Activated T-helper 1 cell treated with anti-CD3 and anti-CD28 coated beads, Interleukin-12 subunit alpha, Interleukin-12 subunit beta, Interleukin-2, Interleukin-4 antibody, amounts not matched to agents 30 ng/mL and 10 ng/mL and 1 ng/mL, durations not matched to agents 14 hours and 24 hours and 36 hours (primary cell): ENCODE measurements around the gene RAD51AP2. TPM values are rescaled to one million over a fixed set of nuclear protein-coding genes. Genes with fewer than 3 reads are reported as not detected.

Source experiments
- DNase-seq: peaks from one replicate; pipeline ENCODE4 v3.0.0; 2021; ENCODE audit warnings: low spot score
- H3K27ac Mint-ChIP-seq: one replicate; pipeline ENCODE4 v1.8.0; 2021; ENCODE audit warnings: mild to moderate bottlenecking, mixed read lengths
- H3K27me3 Mint-ChIP-seq: one replicate; pipeline ENCODE4 v1.8.0; 2022; ENCODE audit warnings: mild to moderate bottlenecking, moderate library complexity, mixed read lengths; ENCODE audit not compliant: insufficient read depth
- H3K36me3 Mint-ChIP-seq: one replicate; pipeline ENCODE4 v1.8.0; 2021; ENCODE audit warnings: low read depth, mixed read lengths
- H3K4me1 Mint-ChIP-seq: one replicate; pipeline ENCODE4 v1.8.0; 2021; ENCODE audit warnings: low read depth, mixed read lengths
- H3K4me3 Mint-ChIP-seq: one replicate; pipeline ENCODE4 v1.8.0; 2021; ENCODE audit warnings: mild to moderate bottlenecking, moderate library complexity, mixed read lengths
- H3K9me3 Mint-ChIP-seq: one replicate; pipeline ENCODE4 v1.8.0; 2021; ENCODE audit warnings: mixed read lengths
- intact Hi-C: fragments of 100-400 bp; cut with micrococcal nuclease; formaldehyde crosslinking; loops from one replicate; pipeline ENCODE4 v1.15.1; 2024
- total RNA-seq: library from RNA; stranded (reverse); gene quantifications from 2 replicates; pipeline ENCODE4 v1.2.3, GENCODE V29; 2022

RAD51AP2 gene
- total RNA-seq, 1 donor from 2014 or later = not detected

- DNase-seq = no peak
- Mint-ChIP-seq H3K27ac (no peak overlapping the region), H3K4me3 (no peak overlapping the region), H3K9me3 (no peaks in the 10 kb centered on the region), H3K36me3 (peaks cover 2% of the 10 kb centered on the region), H3K27me3 (peaks cover 46% of the 10 kb centered on the region), H3K4me1 (peaks cover 5% of the 10 kb centered on the region)
- intact Hi-C loops = no loop called here
These were observed 24.2 kb upstream of the RAD51AP2 start for GRCh38 chr2:17542471-17542870.

DNA sequence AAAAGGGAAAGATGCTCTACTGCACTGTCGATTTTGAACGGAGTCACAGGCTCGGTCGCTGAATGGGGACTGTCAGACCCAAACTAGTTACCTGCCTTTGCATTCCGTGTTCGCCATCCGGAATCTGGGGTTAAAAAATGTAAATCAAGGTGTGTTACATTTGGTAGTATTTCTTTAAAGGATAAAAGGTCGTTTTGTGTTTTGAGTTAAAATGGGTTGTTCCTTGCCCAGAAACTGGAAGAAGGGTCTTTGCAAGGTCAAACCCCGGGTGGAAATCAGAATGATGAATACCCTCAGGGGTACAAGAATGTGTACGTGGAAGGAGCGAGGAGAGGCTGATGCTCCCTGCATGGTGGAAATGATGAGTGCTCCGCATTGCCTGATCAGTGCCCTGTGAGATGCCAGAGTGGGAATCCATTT is 23.3 kb upstream of the RAD51AP2 start:
- Mint-ChIP-seq H3K36me3 (peaks cover 2% of the 10 kb centered on the region), H3K27ac (no peak overlapping the region), H3K4me3 (no peak overlapping the region), H3K4me1 (peaks cover 5% of the 10 kb centered on the region), H3K27me3 (peaks cover 51% of the 10 kb centered on the region), H3K9me3 (no peaks in the 10 kb centered on the region)
- DNase-seq = no peak
- intact Hi-C loops = no loop called here

- Mint-ChIP-seq H3K27ac (no peak overlapping the region), H3K4me3 (no peak overlapping the region)
These were observed 22.7 kb upstream of the RAD51AP2 start for GRCh38 chr2:17540813-17541530.

DNA sequence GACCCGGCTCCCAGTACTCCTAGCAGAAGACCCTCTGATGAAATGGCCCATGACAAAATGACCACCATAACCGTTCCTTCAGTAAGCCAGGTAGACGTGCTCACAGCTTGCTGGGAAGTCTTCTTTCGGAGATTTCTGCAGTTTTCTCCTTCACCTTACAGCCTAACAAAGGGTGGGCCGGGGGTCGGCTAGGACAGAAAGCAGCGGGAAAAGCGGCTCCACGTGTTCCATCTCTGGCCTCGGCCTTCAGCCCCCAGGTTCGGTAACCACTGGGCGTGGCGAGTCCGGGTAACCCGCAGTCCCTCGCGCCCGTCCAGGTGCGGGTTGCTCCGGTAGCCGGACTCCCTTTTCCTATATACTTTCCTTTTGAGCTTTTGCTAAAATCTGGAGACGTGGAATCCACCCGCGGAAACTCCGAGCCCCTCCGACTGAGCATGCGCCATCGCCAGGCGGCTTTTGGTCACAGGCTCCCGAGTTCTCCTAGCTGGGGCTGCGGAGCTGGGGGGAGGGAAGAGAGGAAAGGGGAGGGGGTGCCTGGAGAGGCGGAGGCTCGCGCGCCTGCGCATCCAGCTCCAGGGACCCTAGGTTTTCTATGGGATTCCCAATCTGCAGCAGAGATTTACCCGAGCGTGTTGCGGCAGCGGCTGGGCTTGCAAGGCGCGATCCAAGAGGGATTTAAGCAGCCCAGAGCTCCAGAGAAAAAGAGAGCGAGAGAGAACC is 22.0 kb upstream of the RAD51AP2 start, which contains the start of gene VSNL1:
VSNL1 (plus strand) TSS at position 604 of the 720 bp plus-strand sequence. CDS start 51,379 bp downstream, outside the sequence.
- peaks cover 57% of the 10 kb centered on the region for H3K27me3 Mint-ChIP-seq
- no peak within 1 kb of the TSS for H3K27ac Mint-ChIP-seq
- H3K4me1 Mint-ChIP-seq = peaks cover 5% of the 10 kb centered on the region
- no peak for DNase-seq
- no peaks in the 10 kb centered on the region for H3K9me3 Mint-ChIP-seq
- no peak within 1 kb of the TSS for H3K4me3 Mint-ChIP-seq
- H3K36me3 Mint-ChIP-seq = peaks cover 2% of the 10 kb centered on the region
- intact Hi-C loops = no loop called here

More at GRCh38 chr2:17540813-17541530, 22.7 kb upstream of the RAD51AP2 start:
- H3K36me3 Mint-ChIP-seq = peaks cover 2% of the 10 kb centered on the region
- no peak for DNase-seq
- H3K27me3 Mint-ChIP-seq = peaks cover 54% of the 10 kb centered on the region
- H3K9me3 Mint-ChIP-seq = no peaks in the 10 kb centered on the region
- peaks cover 5% of the 10 kb centered on the region for H3K4me1 Mint-ChIP-seq
- intact Hi-C loops = no loop called here

- Mint-ChIP-seq H3K27me3 (peaks cover 57% of the 10 kb centered on the region), H3K27ac (no peak overlapping the region), H3K4me1 (peaks cover 5% of the 10 kb centered on the region), H3K36me3 (peaks cover 2% of the 10 kb centered on the region), H3K9me3 (no peaks in the 10 kb centered on the region), H3K4me3 (no peak overlapping the region)
- DNase-seq = no peak
- intact Hi-C loops = loop anchor here (5.0 kb wide), 1 partner anchor 1813 kb away; no protein-coding TSS in a partner anchor
These were observed 21.4 kb upstream of the RAD51AP2 start for GRCh38 chr2:17539611-17540092.

- Mint-ChIP-seq H3K27me3 (peaks cover 54% of the 10 kb centered on the region), H3K4me3 (no peak overlapping the region), H3K27ac (no peak overlapping the region), H3K36me3 (peaks cover 2% of the 10 kb centered on the region), H3K4me1 (peaks cover 5% of the 10 kb centered on the region), H3K9me3 (no peaks in the 10 kb centered on the region)
- no peak for DNase-seq
- intact Hi-C loops = loop anchor here (5.0 kb wide), 1 partner anchor 1813 kb away; no protein-coding TSS in a partner anchor
These were observed 20.8 kb upstream of the RAD51AP2 start for GRCh38 chr2:17538844-17539554.

DNA sequence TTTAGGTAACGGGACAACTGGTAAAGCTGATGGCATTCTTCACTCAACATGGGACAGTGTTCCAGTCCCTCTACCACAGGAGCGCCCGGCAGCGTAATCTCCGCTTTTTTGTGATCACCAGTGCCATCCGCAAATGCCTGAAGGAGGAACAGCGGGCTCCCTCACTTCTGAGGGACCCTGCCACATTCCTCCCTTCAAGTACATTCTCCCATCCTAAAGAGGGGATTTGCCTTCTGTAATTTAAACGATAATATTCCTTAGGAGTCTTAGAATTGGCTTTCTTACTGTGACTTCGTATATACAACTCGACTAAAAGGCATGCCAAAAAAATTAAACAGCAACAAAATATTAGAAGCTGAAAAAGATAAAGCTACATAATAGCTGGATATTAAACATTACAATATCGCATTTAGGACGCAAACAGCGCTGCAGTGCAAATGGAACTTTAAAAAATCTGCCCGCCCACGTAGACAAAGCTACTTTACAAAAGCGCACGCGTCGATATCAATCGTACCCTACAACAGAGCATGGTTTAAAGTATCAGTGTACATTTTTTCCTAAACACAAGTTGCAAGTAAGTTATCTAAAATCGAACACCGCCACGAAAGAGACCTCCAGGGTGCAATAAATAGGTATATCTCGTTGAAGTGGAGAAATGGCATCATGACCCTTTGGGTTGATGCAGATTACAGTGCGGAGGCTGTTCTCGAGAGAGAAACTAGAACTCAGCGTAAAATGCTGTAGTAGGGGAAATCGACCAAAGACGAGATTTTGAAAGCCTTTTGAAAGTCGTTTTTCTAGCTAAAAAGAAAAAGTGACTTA is 20.0 kb upstream of the RAD51AP2 start:
- peaks cover 5% of the 10 kb centered on the region for H3K4me1 Mint-ChIP-seq
- intact Hi-C loops = loop anchor here (5.0 kb wide), 1 partner anchor 1814 kb away; no protein-coding TSS in a partner anchor
- no peak overlapping the region for H3K27ac Mint-ChIP-seq
- H3K4me3 Mint-ChIP-seq = no peak overlapping the region
- H3K27me3 Mint-ChIP-seq = peaks cover 53% of the 10 kb centered on the region
- H3K36me3 Mint-ChIP-seq = peaks cover 2% of the 10 kb centered on the region
- no peaks in the 10 kb centered on the region for H3K9me3 Mint-ChIP-seq
- no peak for DNase-seq

DNA sequence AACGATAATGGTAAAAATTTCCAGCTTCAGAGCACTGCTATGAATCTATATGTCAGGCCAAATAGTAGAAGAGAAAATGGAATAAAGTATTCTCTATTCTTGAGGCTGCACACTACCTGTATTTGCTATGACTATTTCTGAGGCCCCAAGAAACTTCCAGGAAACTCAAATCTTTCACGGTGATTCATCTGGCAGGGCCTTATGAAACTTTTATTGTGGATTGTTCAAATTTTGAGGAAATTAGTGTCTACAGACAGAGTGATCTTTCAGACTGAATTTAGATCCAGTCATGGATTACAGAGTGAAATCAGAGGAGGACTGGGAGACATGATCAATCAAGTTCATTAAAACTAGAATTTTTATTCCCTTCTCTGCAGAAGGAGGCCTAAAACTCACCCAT is 18.2 kb upstream of the RAD51AP2 start:
- H3K36me3 Mint-ChIP-seq = peaks cover 2% of the 10 kb centered on the region
- DNase-seq = no peak
- no peak overlapping the region for H3K4me3 Mint-ChIP-seq
- no peak overlapping the region for H3K27ac Mint-ChIP-seq
- H3K27me3 Mint-ChIP-seq = peaks cover 41% of the 10 kb centered on the region
- H3K9me3 Mint-ChIP-seq = no peaks in the 10 kb centered on the region
- intact Hi-C loops = loop anchor here (5.0 kb wide), 1 partner anchor 1816 kb away; no protein-coding TSS in a partner anchor
- H3K4me1 Mint-ChIP-seq = peaks cover 5% of the 10 kb centered on the region

GRCh38 chr2:17533546-17533945 is 15.3 kb upstream of the RAD51AP2 start:
- Mint-ChIP-seq H3K4me1 (peaks cover 4% of the 10 kb centered on the region), H3K9me3 (no peaks in the 10 kb centered on the region), H3K36me3 (no peaks in the 10 kb centered on the region), H3K4me3 (no peak overlapping the region), H3K27me3 (peaks cover 20% of the 10 kb centered on the region), H3K27ac (no peak overlapping the region)
- intact Hi-C loops = no loop called here
- DNase-seq = no peak

GRCh38 chr2:17529771-17530170 is 11.5 kb upstream of the RAD51AP2 start:
- Mint-ChIP-seq H3K27me3 (peaks cover 3% of the 10 kb centered on the region), H3K27ac (no peak overlapping the region), H3K36me3 (no peaks in the 10 kb centered on the region), H3K9me3 (no peaks in the 10 kb centered on the region), H3K4me3 (no peak overlapping the region), H3K4me1 (no peaks in the 10 kb centered on the region)
- intact Hi-C loops = no loop called here
- DNase-seq = no peak

GRCh38 chr2:17522303-17522702 is 4.1 kb upstream of the RAD51AP2 start:
- H3K27ac Mint-ChIP-seq = no peak overlapping the region
- no peaks in the 10 kb centered on the region for H3K9me3 Mint-ChIP-seq
- no peaks in the 10 kb centered on the region for H3K36me3 Mint-ChIP-seq
- no peaks in the 10 kb centered on the region for H3K4me1 Mint-ChIP-seq
- intact Hi-C loops = no loop called here
- peaks cover 31% of the 10 kb centered on the region for H3K27me3 Mint-ChIP-seq
- DNase-seq = no peak
- no peak overlapping the region for H3K4me3 Mint-ChIP-seq

DNA sequence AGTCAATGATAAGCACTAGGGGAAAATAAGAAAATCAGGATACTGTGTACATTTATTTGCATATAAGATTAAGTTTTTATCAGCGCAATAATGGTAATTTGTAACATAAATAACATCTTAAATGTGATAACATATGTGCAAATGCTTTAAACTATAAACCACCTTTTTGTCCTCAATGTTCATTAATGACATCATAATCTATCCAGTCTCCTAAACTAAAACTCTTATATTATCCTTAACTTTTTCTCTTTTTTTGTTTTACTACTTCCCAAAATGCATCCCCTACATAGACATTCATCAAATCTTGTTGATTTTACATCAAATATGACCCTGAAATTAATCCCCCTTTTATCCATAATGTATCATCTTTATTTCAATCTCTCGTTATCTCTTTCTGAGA is 3.4 kb upstream of the RAD51AP2 start:
- Mint-ChIP-seq H3K27ac (no peak overlapping the region), H3K9me3 (no peaks in the 10 kb centered on the region), H3K36me3 (no peaks in the 10 kb centered on the region), H3K4me3 (no peak overlapping the region), H3K27me3 (peaks cover 30% of the 10 kb centered on the region), H3K4me1 (no peaks in the 10 kb centered on the region)
- DNase-seq = no peak
- intact Hi-C loops = no loop called here
